Progenitor cell of endocrine pancreas (in vitro differentiated cells): ENCODE results near the gene INAFM2. TPM values are rescaled to one million over a fixed set of nuclear protein-coding genes. Genes with fewer than 3 reads are reported as not detected.

Experiments used
- DNase-seq: peaks from one replicate; pipeline ENCODE4 v3.0.0; 2021; ENCODE audit warnings: low spot score; ENCODE audit not compliant: unreplicated experiment
- H3K27ac Mint-ChIP-seq: 2 replicates; pipeline ENCODE4 v1.8.0; 2021; ENCODE audit warnings: mild to moderate bottlenecking, moderate library complexity, mixed read lengths
- H3K27me3 Mint-ChIP-seq: 2 replicates; pipeline ENCODE4 v1.8.0; 2021; ENCODE audit warnings: mixed read lengths
- H3K36me3 Mint-ChIP-seq: 2 replicates; pipeline ENCODE4 v1.8.0; 2022; ENCODE audit warnings: mixed read lengths; ENCODE audit not compliant: insufficient read depth
- H3K4me1 Mint-ChIP-seq: 2 replicates; pipeline ENCODE4 v1.8.0; 2021; ENCODE audit warnings: low read depth, mixed read lengths
- H3K4me3 Mint-ChIP-seq: 2 replicates; pipeline ENCODE4 v1.8.0; 2021; ENCODE audit warnings: low read depth, mild to moderate bottlenecking, moderate library complexity, mixed read lengths
- H3K9me3 Mint-ChIP-seq: 2 replicates; pipeline ENCODE4 v1.8.0; 2021; ENCODE audit warnings: low read depth, mixed read lengths
- total RNA-seq: library from RNA; stranded (reverse); gene quantifications from 2 replicates; pipeline ENCODE4 v1.2.1, GENCODE V29; 2021
- TF ChIP-seq, protein P1 (sequence below): fragments of 200-600 bp; sonication (generic); IDR thresholded peaks from one replicate; pipeline ENCODE4 v1.5.0; 2021; ENCODE audit warnings: antibody characterized with exemption, mild to moderate bottlenecking; ENCODE audit not compliant: unreplicated experiment

Gene INAFM2
- total RNA-seq, 1 donor from 2014 or later, result 14.9 TPM

GRCh38 chr15:40338041-40338657 lies 14.7 kb downstream of the INAFM2 start:
- Mint-ChIP-seq H3K27ac (no peak overlapping the region), H3K9me3 (no peaks in the 10 kb centered on the region), H3K4me3 (no peak overlapping the region), H3K36me3 (no peaks in the 10 kb centered on the region), H3K27me3 (peaks cover 26% of the 10 kb centered on the region), H3K4me1 (peaks cover 5% of the 10 kb centered on the region)
- peak; percentile 69 for DNase-seq
- TF ChIP-seq, protein P1, sequence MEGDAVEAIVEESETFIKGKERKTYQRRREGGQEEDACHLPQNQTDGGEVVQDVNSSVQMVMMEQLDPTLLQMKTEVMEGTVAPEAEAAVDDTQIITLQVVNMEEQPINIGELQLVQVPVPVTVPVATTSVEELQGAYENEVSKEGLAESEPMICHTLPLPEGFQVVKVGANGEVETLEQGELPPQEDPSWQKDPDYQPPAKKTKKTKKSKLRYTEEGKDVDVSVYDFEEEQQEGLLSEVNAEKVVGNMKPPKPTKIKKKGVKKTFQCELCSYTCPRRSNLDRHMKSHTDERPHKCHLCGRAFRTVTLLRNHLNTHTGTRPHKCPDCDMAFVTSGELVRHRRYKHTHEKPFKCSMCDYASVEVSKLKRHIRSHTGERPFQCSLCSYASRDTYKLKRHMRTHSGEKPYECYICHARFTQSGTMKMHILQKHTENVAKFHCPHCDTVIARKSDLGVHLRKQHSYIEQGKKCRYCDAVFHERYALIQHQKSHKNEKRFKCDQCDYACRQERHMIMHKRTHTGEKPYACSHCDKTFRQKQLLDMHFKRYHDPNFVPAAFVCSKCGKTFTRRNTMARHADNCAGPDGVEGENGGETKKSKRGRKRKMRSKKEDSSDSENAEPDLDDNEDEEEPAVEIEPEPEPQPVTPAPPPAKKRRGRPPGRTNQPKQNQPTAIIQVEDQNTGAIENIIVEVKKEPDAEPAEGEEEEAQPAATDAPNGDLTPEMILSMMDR, result peak; percentile 96

DNA sequence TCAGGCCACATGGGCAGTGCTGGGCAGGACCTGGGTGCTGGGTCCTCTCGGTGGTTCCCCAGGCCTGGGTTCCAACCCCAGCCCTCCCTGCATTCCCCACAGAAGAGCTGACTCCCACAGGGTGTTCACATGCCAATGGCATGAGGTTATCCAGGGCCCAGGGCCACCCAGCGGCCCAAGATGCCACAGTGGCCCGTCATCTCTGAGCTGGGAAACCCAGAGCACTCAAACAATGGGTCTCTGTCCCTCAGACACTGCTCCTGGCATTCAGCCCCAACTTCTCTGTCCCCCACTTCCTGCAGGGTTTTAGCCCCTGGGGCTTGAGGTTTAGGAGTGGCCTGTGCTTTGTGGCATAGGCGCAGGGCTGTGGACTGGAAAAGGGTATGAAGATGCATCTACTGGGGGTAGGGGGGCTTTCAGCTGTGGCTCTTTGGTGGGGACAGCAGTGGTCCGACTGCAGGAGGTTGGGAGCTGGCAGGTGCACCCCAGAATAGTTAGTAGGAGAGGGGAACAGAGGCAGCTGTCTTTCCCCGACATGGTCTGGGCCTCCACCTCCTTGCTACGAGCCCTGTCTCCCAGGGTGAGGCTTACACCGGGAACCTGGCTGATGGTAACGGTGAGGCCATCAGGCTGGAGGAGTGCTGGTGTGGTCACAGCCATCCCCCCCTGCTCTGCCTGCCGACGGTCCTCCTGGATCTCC lies 15.6 kb downstream of the INAFM2 start:
- peaks cover 4% of the 10 kb centered on the region for H3K4me1 Mint-ChIP-seq
- TF ChIP-seq, protein P1, result no peak
- H3K27ac Mint-ChIP-seq, result no peak overlapping the region
- no peaks in the 10 kb centered on the region for H3K9me3 Mint-ChIP-seq
- DNase-seq, result no peak
- no peaks in the 10 kb centered on the region for H3K36me3 Mint-ChIP-seq
- H3K4me3 Mint-ChIP-seq, result no peak overlapping the region
- peaks cover 22% of the 10 kb centered on the region for H3K27me3 Mint-ChIP-seq

DNA sequence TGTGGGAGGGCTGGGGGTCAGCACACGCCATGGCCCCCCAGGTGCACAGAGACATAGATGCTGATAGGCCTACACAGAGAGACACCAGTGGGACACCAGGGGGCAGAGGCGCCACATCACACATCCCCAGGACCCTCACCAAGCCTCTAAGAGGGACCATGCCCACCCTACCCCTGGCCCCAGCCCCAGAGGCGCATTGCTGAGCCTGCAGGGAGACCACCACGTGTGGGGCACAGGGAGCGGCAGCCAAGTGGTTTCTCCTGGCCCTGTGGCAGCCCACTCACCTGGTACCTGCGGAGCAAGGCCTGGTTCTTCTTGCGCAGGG lies 16.1 kb downstream of the INAFM2 start:
- Mint-ChIP-seq H3K27ac (no peak overlapping the region), H3K4me1 (peaks cover 3% of the 10 kb centered on the region), H3K27me3 (peaks cover 17% of the 10 kb centered on the region), H3K36me3 (no peaks in the 10 kb centered on the region), H3K9me3 (no peaks in the 10 kb centered on the region), H3K4me3 (no peak overlapping the region)
- TF ChIP-seq, protein P1, result no peak
- DNase-seq, result no peak

GRCh38 chr15:40340038-40340739 lies 16.7 kb downstream of the INAFM2 start:
- peaks cover 3% of the 10 kb centered on the region for H3K4me1 Mint-ChIP-seq
- no peak overlapping the region for H3K4me3 Mint-ChIP-seq
- H3K36me3 Mint-ChIP-seq, result no peaks in the 10 kb centered on the region
- no peaks in the 10 kb centered on the region for H3K9me3 Mint-ChIP-seq
- DNase-seq, result no peak
- no peak overlapping the region for H3K27ac Mint-ChIP-seq
- TF ChIP-seq, protein P1, result no peak
- H3K27me3 Mint-ChIP-seq, result peaks cover 17% of the 10 kb centered on the region

- no peak within 1 kb of the TSS for H3K4me3 Mint-ChIP-seq
- peaks cover 3% of the 10 kb centered on the region for H3K4me1 Mint-ChIP-seq
- no peaks in the 10 kb centered on the region for H3K9me3 Mint-ChIP-seq
- no peak for DNase-seq
- TF ChIP-seq, protein P1, result no peak
- no peak within 1 kb of the TSS for H3K27ac Mint-ChIP-seq
- peaks cover 14% of the 10 kb centered on the region for H3K27me3 Mint-ChIP-seq
- H3K36me3 Mint-ChIP-seq, result no peaks in the 10 kb centered on the region
Measured at GRCh38 chr15:40340740-40341400, 17.4 kb downstream of the INAFM2 start, which contains the start of gene CCDC9B. CCDC9B (minus strand) TSS chr15:40340939; CDS start chr15:40340819, 120 bp downstream.
